HEK293 (cell line): ENCODE measurements around the gene ARPC5.

ENCODE experiments used
- CTCF ChIA-PET: fragments of 350-600 bp; formaldehyde crosslinking; extraction: SDS; loops from one replicate; lab custom pipeline; 2021; ENCODE audit warnings: antibody characterized with exemption; lab: Yijun Ruan, JAX
- POLR2A ChIA-PET: fragments of 300-600 bp; formaldehyde crosslinking; extraction: SDS; loops from one replicate; lab custom pipeline; 2020; ENCODE audit warnings: antibody characterized with exemption, inconsistent platforms; lab: Yijun Ruan, JAX
- H3K27ac ChIP-seq: fragments of 200-500 bp; sonication (Bioruptor generic); 2 replicates; pipeline ENCODE4 v1.5.1; 2014; ENCODE audit warnings: low read depth, low read length, control low read depth, inconsistent platforms; ENCODE audit errors: extremely low read depth
- H3K36me3 ChIP-seq, 2 experiments: fragments of 200-500 bp in 1 of 2; sonication (Bioruptor generic) in 1 of 2; 1 replicate in 1 of 2; 2 replicates in 1 of 2; pipeline ENCODE4 v1.5.1; 2014 to 2017; ENCODE audit warnings: inconsistent platforms in 2 of 2, low read length in 2 of 2; ENCODE audit not compliant: control insufficient read depth in 2 of 2, insufficient read depth in 1 of 2
- H3K4me1 ChIP-seq: fragments of 200-500 bp; sonication (Bioruptor generic); 2 replicates; pipeline ENCODE4 v1.5.1; 2014; ENCODE audit warnings: mild to moderate bottlenecking, low read length, inconsistent platforms; ENCODE audit not compliant: control insufficient read depth, insufficient read depth
- H3K4me3 ChIP-seq: 2 replicates; pipeline ENCODE4 v1.5.1; 2011; ENCODE audit warnings: low read depth, mild to moderate bottlenecking, control low read depth, low read length, moderate library complexity
- H3K9me3 ChIP-seq: fragments of 200-500 bp; sonication (Bioruptor generic); 2 replicates; pipeline ENCODE4 v1.5.1; 2014; ENCODE audit warnings: low read depth, low read length, inconsistent platforms; ENCODE audit not compliant: control insufficient read depth, insufficient read depth
- BCL6B ChIP-seq: fragments of 450-650 bp; formaldehyde crosslinking; IDR thresholded peaks from 2 replicates; pipeline ENCODE4 v1.5.1; 2017; ENCODE audit warnings: missing biosample characterization, missing genetic modification characterization
- ELK4 ChIP-seq: IDR thresholded peaks from 2 replicates; pipeline ENCODE4 v1.6.1; 2011; ENCODE audit warnings: mild to moderate bottlenecking, low read depth, low read length, borderline replicate concordance
- GLIS1 ChIP-seq: fragments of 450-650 bp; formaldehyde crosslinking; IDR thresholded peaks from 2 replicates; pipeline ENCODE4 v1.5.1; 2016; ENCODE audit warnings: missing biosample characterization, missing genetic modification characterization
- MYNN ChIP-seq: fragments of 450-650 bp; formaldehyde crosslinking; IDR thresholded peaks from 2 replicates; pipeline ENCODE4 v1.5.1; 2016; ENCODE audit warnings: missing biosample characterization, missing genetic modification characterization, borderline replicate concordance
- SP7 ChIP-seq: fragments of 450-650 bp; formaldehyde crosslinking; IDR thresholded peaks from 2 replicates; pipeline ENCODE4 v1.5.1; 2016; ENCODE audit warnings: missing biosample characterization, missing genetic modification characterization
- YY1 ChIP-seq: fragments of 450-650 bp; formaldehyde crosslinking; IDR thresholded peaks from 2 replicates; pipeline ENCODE4 v1.5.1; 2018; ENCODE audit warnings: missing biosample characterization, missing genetic modification characterization
- ZBTB10 ChIP-seq: fragments of 450-650 bp; formaldehyde crosslinking; IDR thresholded peaks from 2 replicates; pipeline ENCODE4 v1.5.1; 2016; ENCODE audit warnings: missing biosample characterization, missing genetic modification characterization
- ZBTB11 ChIP-seq: fragments of 450-650 bp; formaldehyde crosslinking; conservative IDR thresholded peaks from 2 replicates; pipeline ENCODE4 v1.5.1; 2016; ENCODE audit warnings: low read depth, missing biosample characterization, missing genetic modification characterization
- ZFP3 ChIP-seq: fragments of 450-650 bp; formaldehyde crosslinking; IDR thresholded peaks from 2 replicates; pipeline ENCODE4 v1.5.1; 2016; ENCODE audit warnings: low read depth, missing biosample characterization, missing genetic modification characterization
- ZNF155 ChIP-seq: fragments of 450-650 bp; formaldehyde crosslinking; IDR thresholded peaks from 2 replicates; pipeline ENCODE4 v1.5.1; 2016; ENCODE audit warnings: missing biosample characterization, missing genetic modification characterization
- ZNF157 ChIP-seq: fragments of 450-650 bp; formaldehyde crosslinking; IDR thresholded peaks from 2 replicates; pipeline ENCODE4 v1.5.1; 2016; ENCODE audit warnings: missing biosample characterization, missing genetic modification characterization
- ZNF214 ChIP-seq: fragments of 450-650 bp; formaldehyde crosslinking; IDR thresholded peaks from 2 replicates; pipeline ENCODE4 v1.5.1; 2017; ENCODE audit warnings: missing biosample characterization, mild to moderate bottlenecking, missing genetic modification characterization, borderline replicate concordance
- ZNF221 ChIP-seq: fragments of 450-650 bp; formaldehyde crosslinking; IDR thresholded peaks from 2 replicates; pipeline ENCODE4 v1.5.1; 2017; ENCODE audit warnings: missing biosample characterization, missing genetic modification characterization, borderline replicate concordance
- ZNF433 ChIP-seq: fragments of 450-650 bp; formaldehyde crosslinking; IDR thresholded peaks from 2 replicates; pipeline ENCODE4 v1.5.1; 2016; ENCODE audit warnings: missing biosample characterization, missing genetic modification characterization, low read depth
- ZNF548 ChIP-seq: fragments of 450-650 bp; formaldehyde crosslinking; IDR thresholded peaks from 2 replicates; pipeline ENCODE4 v1.5.1; 2016; ENCODE audit warnings: missing biosample characterization, missing genetic modification characterization
- ZNF621 ChIP-seq: fragments of 450-650 bp; formaldehyde crosslinking; IDR thresholded peaks from 2 replicates; pipeline ENCODE4 v1.5.1; 2017; ENCODE audit warnings: missing biosample characterization, missing genetic modification characterization
- TF ChIP-seq, protein P1 (sequence below): fragments of 450-650 bp; formaldehyde crosslinking; IDR thresholded peaks from 2 replicates; pipeline ENCODE4 v1.5.1; 2016; ENCODE audit warnings: missing biosample characterization, missing genetic modification characterization, low read depth
- TF ChIP-seq, protein P2 (sequence below): fragments of 450-650 bp; formaldehyde crosslinking; IDR thresholded peaks from 2 replicates; pipeline ENCODE4 v1.5.1; 2016; ENCODE audit warnings: missing biosample characterization, missing genetic modification characterization
- TF ChIP-seq, protein P3 (sequence below): fragments of 450-650 bp; formaldehyde crosslinking; IDR thresholded peaks from 2 replicates; pipeline ENCODE4 v1.5.1; 2016; ENCODE audit warnings: missing biosample characterization, missing genetic modification characterization
- TF ChIP-seq, protein P4 (sequence below): fragments of 450-650 bp; formaldehyde crosslinking; IDR thresholded peaks from 2 replicates; pipeline ENCODE4 v1.5.1; 2017; ENCODE audit warnings: missing biosample characterization, missing genetic modification characterization

The ARPC5 gene

GRCh38 chr1:183674886-183675285 is 39.3 kb upstream of the ARPC5 start (continued):
- TF ChIP-seq BCL6B (tag by site-specific recombination) (no peak), ZNF621 (tag by site-specific recombination) (no peak), SP7 (tag by site-specific recombination) (no peak), MYNN (tag by site-specific recombination) (no peak), ELK4 (no peak), ZNF221 (tag by site-specific recombination) (no peak), YY1 (tag by site-specific recombination) (no peak)
- TF ChIP-seq, protein P1, sequence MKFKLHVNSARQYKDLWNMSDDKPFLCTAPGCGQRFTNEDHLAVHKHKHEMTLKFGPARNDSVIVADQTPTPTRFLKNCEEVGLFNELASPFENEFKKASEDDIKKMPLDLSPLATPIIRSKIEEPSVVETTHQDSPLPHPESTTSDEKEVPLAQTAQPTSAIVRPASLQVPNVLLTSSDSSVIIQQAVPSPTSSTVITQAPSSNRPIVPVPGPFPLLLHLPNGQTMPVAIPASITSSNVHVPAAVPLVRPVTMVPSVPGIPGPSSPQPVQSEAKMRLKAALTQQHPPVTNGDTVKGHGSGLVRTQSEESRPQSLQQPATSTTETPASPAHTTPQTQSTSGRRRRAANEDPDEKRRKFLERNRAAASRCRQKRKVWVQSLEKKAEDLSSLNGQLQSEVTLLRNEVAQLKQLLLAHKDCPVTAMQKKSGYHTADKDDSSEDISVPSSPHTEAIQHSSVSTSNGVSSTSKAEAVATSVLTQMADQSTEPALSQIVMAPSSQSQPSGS (tag by site-specific recombination): no peak
- TF ChIP-seq, protein P2, sequence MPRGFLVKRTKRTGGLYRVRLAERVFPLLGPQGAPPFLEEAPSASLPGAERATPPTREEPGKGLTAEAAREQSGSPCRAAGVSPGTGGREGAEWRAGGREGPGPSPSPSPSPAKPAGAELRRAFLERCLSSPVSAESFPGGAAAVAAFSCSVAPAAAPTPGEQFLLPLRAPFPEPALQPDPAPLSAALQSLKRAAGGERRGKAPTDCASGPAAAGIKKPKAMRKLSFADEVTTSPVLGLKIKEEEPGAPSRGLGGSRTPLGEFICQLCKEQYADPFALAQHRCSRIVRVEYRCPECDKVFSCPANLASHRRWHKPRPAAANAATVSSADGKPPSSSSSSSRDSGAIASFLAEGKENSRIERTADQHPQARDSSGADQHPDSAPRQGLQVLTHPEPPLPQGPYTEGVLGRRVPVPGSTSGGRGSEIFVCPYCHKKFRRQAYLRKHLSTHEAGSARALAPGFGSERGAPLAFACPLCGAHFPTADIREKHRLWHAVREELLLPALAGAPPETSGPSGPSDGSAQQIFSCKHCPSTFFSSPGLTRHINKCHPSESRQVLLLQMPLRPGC: no peak

DNA sequence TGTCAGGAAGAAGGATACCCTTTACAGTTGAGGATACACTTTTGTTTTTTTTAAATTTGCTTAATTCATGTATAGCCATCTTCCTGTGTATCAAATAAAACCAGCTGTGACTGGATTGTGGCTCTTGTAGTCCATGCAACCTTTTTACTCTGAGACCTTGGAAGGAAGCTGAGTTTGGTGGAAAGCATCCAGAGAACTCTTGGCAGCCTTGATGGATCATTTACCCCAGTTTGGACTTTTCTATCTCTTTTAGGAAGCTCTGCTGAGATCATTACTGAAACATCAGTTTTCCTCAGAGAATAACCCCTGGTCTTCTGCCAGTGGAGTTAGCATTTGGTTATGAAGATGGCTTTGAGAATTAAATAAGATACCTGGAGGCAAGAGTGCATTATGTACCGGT is 38.8 kb upstream of the ARPC5 start:
- ChIA-PET POLR2A (no interaction called here), CTCF (interaction anchor here (1.1 to 4.8 kb wide), 3 partner anchors 11 to 242 kb away, joined by 4 to 32 read pairs (median 8); no protein-coding TSS in a partner anchor)
- no peaks in the 10 kb centered on the region for H3K36me3 ChIP-seq
- H3K4me1 ChIP-seq: no peaks in the 10 kb centered on the region
- no peak overlapping the region for H3K27ac ChIP-seq
- no peak overlapping the region for H3K4me3 ChIP-seq
- no peaks in the 10 kb centered on the region for H3K9me3 ChIP-seq
- no peak for TF ChIP-seq ZNF548 (tag by site-specific recombination)
- no peak for TF ChIP-seq ZNF157 (tag by site-specific recombination)
- TF ChIP-seq, protein P3, sequence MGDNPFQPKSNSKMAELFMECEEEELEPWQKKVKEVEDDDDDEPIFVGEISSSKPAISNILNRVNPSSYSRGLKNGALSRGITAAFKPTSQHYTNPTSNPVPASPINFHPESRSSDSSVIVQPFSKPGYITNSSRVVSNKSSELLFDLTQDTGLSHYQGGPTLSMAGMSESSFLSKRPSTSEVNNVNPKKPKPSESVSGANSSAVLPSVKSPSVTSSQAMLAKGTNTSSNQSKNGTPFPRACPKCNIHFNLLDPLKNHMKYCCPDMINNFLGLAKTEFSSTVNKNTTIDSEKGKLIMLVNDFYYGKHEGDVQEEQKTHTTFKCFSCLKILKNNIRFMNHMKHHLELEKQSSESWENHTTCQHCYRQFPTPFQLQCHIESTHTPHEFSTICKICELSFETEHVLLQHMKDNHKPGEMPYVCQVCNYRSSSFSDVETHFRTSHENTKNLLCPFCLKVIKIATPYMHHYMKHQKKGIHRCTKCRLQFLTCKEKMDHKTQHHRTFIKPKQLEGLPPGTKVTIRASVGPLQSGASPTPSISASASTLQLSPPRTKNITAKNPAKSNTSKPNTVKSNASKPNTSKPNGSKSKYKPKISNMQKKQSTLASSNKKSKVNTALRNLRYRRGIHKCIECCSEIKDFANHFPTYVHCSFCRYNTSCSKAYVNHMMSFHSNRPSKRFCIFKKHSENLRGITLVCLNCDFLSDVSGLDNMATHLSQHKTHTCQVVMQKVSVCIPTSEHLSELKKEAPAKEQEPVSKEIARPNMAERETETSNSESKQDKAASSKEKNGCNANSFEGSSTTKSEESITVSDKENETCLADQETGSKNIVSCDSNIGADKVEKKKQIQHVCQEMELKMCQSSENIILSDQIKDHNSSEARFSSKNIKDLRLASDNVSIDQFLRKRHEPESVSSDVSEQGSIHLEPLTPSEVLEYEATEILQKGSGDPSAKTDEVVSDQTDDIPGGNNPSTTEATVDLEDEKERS (tag by site-specific recombination): no peak
- TF ChIP-seq ZNF214 (tag by site-specific recombination): no peak
- TF ChIP-seq, protein P4, sequence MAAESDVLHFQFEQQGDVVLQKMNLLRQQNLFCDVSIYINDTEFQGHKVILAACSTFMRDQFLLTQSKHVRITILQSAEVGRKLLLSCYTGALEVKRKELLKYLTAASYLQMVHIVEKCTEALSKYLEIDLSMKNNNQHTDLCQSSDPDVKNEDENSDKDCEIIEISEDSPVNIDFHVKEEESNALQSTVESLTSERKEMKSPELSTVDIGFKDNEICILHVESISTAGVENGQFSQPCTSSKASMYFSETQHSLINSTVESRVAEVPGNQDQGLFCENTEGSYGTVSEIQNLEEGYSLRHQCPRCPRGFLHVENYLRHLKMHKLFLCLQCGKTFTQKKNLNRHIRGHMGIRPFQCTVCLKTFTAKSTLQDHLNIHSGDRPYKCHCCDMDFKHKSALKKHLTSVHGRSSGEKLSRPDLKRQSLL (tag by site-specific recombination): no peak
- no peak for TF ChIP-seq ZFP3 (tag by site-specific recombination)
- TF ChIP-seq SP7 (tag by site-specific recombination): no peak
- TF ChIP-seq GLIS1: no peak
- TF ChIP-seq ZNF155 (tag by site-specific recombination): no peak
- no peak for TF ChIP-seq ZBTB10 (tag by site-specific recombination)
- no peak for TF ChIP-seq ZBTB11 (tag by site-specific recombination)
- TF ChIP-seq ZNF433 (tag by site-specific recombination): no peak
- TF ChIP-seq YY1 (tag by site-specific recombination): no peak
